ENCODE results near the gene FAM180A. TPM values are rescaled to one million over a fixed set of nuclear protein-coding genes. Genes with fewer than 3 reads are reported as not detected.

FAM180A gene
- total and polyA plus RNA-seq, 2 experiments from 2014 or later, result not detected

GRCh38 chr7:135736586-135737305 is 11.9 kb downstream of the FAM180A start:
- Histone ChIP-seq H3K4me2 (no peak overlapping the region), H2AFZ (0 out of 2 replicates have a peak overlapping the region, but pooled peaks have one; percentile 38), H3K27ac (ENCODE audit: low read depth) (no peak overlapping the region), H4K20me1 (replicated peaks; ENCODE audit: insufficient read depth) (no peaks in the 10 kb centered on the region), H3K4me1 (ENCODE audit: insufficient read depth) (no peaks in the 10 kb centered on the region), H3K27me3 (ENCODE audit: insufficient read depth) (no peaks in the 10 kb centered on the region), H3K36me3 (ENCODE audit: insufficient read depth) (no peaks in the 10 kb centered on the region), H3F3A (replicated peaks; ENCODE audit: low read depth) (no peaks in the 10 kb centered on the region), H3K4me3 (no peak overlapping the region), H3K79me2 (replicated peaks; ENCODE audit: insufficient read depth) (no peaks in the 10 kb centered on the region), H3K9me2 (ENCODE audit: insufficient read depth) (no peaks in the 10 kb centered on the region)
- DNase-seq (ENCODE audit: low spot score), result no peak
- H3K27me3 Mint-ChIP-seq (ENCODE audit: insufficient read depth, low read depth, poor library complexity), result peaks cover 5% of the 10 kb centered on the region
- H3K36me3 Mint-ChIP-seq (ENCODE audit: low read depth), result no peaks in the 10 kb centered on the region
- TF ChIP-seq NANOG (IDR thresholded peaks at IDR 0.05; ENCODE audit: borderline replicate concordance) (no peak), REST (IDR thresholded peaks at IDR 0.05; ENCODE audit: unreplicated experiment) (no peak), ZNF462 (CRISPR knock-in tag; IDR thresholded peaks at IDR 0.05) (no peak), JUNB (IDR thresholded peaks at IDR 0.05; ENCODE audit: unreplicated experiment) (no peak), ZNF114 (CRISPR knock-in tag; IDR thresholded peaks at IDR 0.05) (no peak), ZNF331 (CRISPR knock-in tag; IDR thresholded peaks at IDR 0.05; ENCODE audit: low read depth) (no peak), CREB1 (CRISPR knock-in tag; IDR thresholded peaks at IDR 0.05; ENCODE audit: low read depth) (no peak), STAT1 (IDR thresholded peaks at IDR 0.05; ENCODE audit: unreplicated experiment) (no peak), POLR2AphosphoS5 (IDR thresholded peaks at IDR 0.05; ENCODE audit: low read depth) (no peak)
- no peaks in the 10 kb centered on the region for H3K4me1 Mint-ChIP-seq
- ATAC-seq, result no peak
- no peak overlapping the region for H3K27ac Mint-ChIP-seq
- H3K9me3 Mint-ChIP-seq, result no peaks in the 10 kb centered on the region
- H3K4me3 Mint-ChIP-seq, result no peak overlapping the region
